GM21528 (cell line): Measurements from ENCODE around the gene TECPR2.

Source experiments
- ATAC-seq: cut with Tn5 transposase; IDR thresholded peaks from one replicate; pipeline ENCODE4 v1.9.1; 2021; ENCODE audit warnings: mild to moderate bottlenecking, moderate library complexity; ENCODE audit not compliant: unreplicated experiment, low FRiP score

TECPR2 gene

GRCh38 chr14:102424520-102424919 is 61.8 kb downstream of the TECPR2 start:
- ATAC-seq, result no peak

GRCh38 chr14:102424923-102425322 is 62.2 kb downstream of the TECPR2 start:
- no peak for ATAC-seq

- ATAC-seq, result no peak
These were observed 64.1 kb downstream of the TECPR2 start for GRCh38 chr14:102426796-102427195.

GRCh38 chr14:102427642-102428041 is 64.9 kb downstream of the TECPR2 start:
- no peak for ATAC-seq

GRCh38 chr14:102430212-102430908 is 67.6 kb downstream of the TECPR2 start:
- no peak for ATAC-seq

GRCh38 chr14:102431751-102432150 is 69.0 kb downstream of the TECPR2 start:
- no peak for ATAC-seq

GRCh38 chr14:102434647-102435175 is 72.0 kb downstream of the TECPR2 start:
- ATAC-seq, result no peak

- peak; percentile 63 for ATAC-seq
These were observed 75.5 kb downstream of the TECPR2 start for GRCh38 chr14:102437997-102438915.

GRCh38 chr14:102439556-102439955 is 76.8 kb downstream of the TECPR2 start:
- ATAC-seq, result no peak

- no peak for ATAC-seq
These were observed 77.7 kb downstream of the TECPR2 start for GRCh38 chr14:102440392-102440791.

- ATAC-seq, result no peak
These were observed 79.8 kb downstream of the TECPR2 start for GRCh38 chr14:102442241-102443211.

GRCh38 chr14:102445066-102445465 is 82.3 kb downstream of the TECPR2 start:
- ATAC-seq, result no peak

GRCh38 chr14:102445641-102446040 is 82.9 kb downstream of the TECPR2 start:
- no peak for ATAC-seq

- ATAC-seq, result no peak
These were observed 87.7 kb downstream of the TECPR2 start for GRCh38 chr14:102450206-102451063.

- no peak for ATAC-seq
These were observed 88.3 kb downstream of the TECPR2 start for GRCh38 chr14:102451064-102451352.

- ATAC-seq, result no peak
These were observed 89.6 kb downstream of the TECPR2 start for GRCh38 chr14:102452302-102452701.

- ATAC-seq, result no peak
These were observed 92.0 kb downstream of the TECPR2 start for GRCh38 chr14:102454711-102455110.

- no peak for ATAC-seq
These were observed 94.8 kb downstream of the TECPR2 start for GRCh38 chr14:102457509-102457908.

GRCh38 chr14:102461490-102462338 is 99.0 kb downstream of the TECPR2 start:
- ATAC-seq, result no peak
